Hepatocyte (in vitro differentiated cells): Measurements from ENCODE around the gene XAGE5.
"Not testable (repeated sequence)": the region's sequence is repeated elsewhere in the genome, so short reads cannot be mapped to it uniquely, and the experiment has no call there.

Experiments used
- EZH2 ChIP-seq: fragments of 200-600 bp; sonication (generic); IDR thresholded peaks from 2 replicates; pipeline ENCODE4 v1.6.1; 2016; ENCODE audit warnings: antibody characterized with exemption, mild to moderate bottlenecking, borderline replicate concordance
- EZH2phosphoT487 ChIP-seq: fragments of 200-600 bp; sonication (generic); IDR thresholded peaks from one replicate; pipeline ENCODE4 v1.6.1; 2018; ENCODE audit warnings: antibody characterized with exemption, mild to moderate bottlenecking, low read depth, moderate library complexity; ENCODE audit not compliant: unreplicated experiment, severe bottlenecking
- TF ChIP-seq, protein P1 (sequence below): fragments of 200-600 bp; sonication (generic); IDR thresholded peaks from 2 replicates; pipeline ENCODE4 v1.5.1; 2016; ENCODE audit warnings: antibody characterized with exemption, mild to moderate bottlenecking; ENCODE audit not compliant: poor library complexity

DNA sequence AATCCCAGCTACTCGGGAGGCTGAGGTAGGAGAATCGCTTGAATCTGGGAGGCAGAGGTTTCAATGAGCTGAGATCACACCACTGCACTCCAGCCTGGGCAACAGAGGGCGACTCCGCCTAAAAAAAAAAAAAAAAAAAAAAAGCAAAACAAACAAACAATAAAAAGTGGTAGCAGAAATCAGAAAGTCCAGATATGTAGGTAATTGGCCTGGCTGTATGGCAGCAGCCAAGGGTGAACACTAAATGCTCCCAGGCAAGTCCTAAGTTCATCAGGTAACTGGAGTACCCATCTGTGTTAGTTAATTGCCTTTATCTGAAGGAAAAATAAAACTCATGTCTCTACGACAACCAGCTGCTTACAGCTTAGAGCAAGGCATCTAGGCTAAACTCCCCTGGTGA, 45.1 kb upstream of the XAGE5 start:
- TF ChIP-seq, protein P1, sequence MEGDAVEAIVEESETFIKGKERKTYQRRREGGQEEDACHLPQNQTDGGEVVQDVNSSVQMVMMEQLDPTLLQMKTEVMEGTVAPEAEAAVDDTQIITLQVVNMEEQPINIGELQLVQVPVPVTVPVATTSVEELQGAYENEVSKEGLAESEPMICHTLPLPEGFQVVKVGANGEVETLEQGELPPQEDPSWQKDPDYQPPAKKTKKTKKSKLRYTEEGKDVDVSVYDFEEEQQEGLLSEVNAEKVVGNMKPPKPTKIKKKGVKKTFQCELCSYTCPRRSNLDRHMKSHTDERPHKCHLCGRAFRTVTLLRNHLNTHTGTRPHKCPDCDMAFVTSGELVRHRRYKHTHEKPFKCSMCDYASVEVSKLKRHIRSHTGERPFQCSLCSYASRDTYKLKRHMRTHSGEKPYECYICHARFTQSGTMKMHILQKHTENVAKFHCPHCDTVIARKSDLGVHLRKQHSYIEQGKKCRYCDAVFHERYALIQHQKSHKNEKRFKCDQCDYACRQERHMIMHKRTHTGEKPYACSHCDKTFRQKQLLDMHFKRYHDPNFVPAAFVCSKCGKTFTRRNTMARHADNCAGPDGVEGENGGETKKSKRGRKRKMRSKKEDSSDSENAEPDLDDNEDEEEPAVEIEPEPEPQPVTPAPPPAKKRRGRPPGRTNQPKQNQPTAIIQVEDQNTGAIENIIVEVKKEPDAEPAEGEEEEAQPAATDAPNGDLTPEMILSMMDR, result not testable (repeated sequence)
- not testable (repeated sequence) for TF ChIP-seq EZH2phosphoT487, EZH2
